ENCODE data around the gene JOSD2. TPM values are rescaled to one million over a fixed set of nuclear protein-coding genes. Genes with fewer than 3 reads are reported as not detected.

JOSD2 gene
- total and polyA plus RNA-seq, 2 donors (not counting 3 experiments of a cell fraction or from before 2014, with no cell fraction given): 37.4 to 62.8 TPM

- no peak overlapping the region for H3K4me3 ChIP-seq (replicated peaks in 1 of 3; ENCODE audit: insufficient read depth in 1 of 3, low read depth in 1 of 3, low read length in 3 of 3)
- H3K4me2 ChIP-seq (ENCODE audit: insufficient read depth, low read length): no peak overlapping the region
- H3K9ac ChIP-seq (replicated peaks; ENCODE audit: extremely low read depth, insufficient read depth, low read length): no peak overlapping the region
- dilution Hi-C loops (cut with MboI; ENCODE audit: extremely low pct_ligation_motif_present, low sequenced_read_pairs) (no loop called here), intact Hi-C loops (cut with micrococcal nuclease) (no loop called here)
- no peaks in the 10 kb centered on the region for H3K4me1 ChIP-seq (ENCODE audit: control insufficient read depth, extremely low read depth, insufficient read depth, low read length)
- H3K27me3 ChIP-seq (ENCODE audit: control insufficient read depth in 2 of 2, insufficient read depth in 2 of 2, low read length in 2 of 2): peaks cover 4 to 5% of the 10 kb centered on the region in 2 experiments
- H3K27ac ChIP-seq (ENCODE audit: insufficient read depth, low read depth, low read length): no peak overlapping the region
- H3K36me3 ChIP-seq (ENCODE audit: control insufficient read depth in 2 of 2, extremely low read depth in 1 of 2, insufficient read depth in 2 of 2, low read length in 2 of 2): no peaks in the 10 kb centered on the region
- H3K9me3 ChIP-seq (replicated peaks; ENCODE audit: control insufficient read depth, insufficient read depth, low read length): no peaks in the 10 kb centered on the region
- no peaks in the 10 kb centered on the region for H4K20me1 ChIP-seq (replicated peaks; ENCODE audit: control insufficient read depth, extremely low read depth, insufficient read depth, low read length)
- H3K79me2 ChIP-seq (ENCODE audit: control insufficient read depth, insufficient read depth, low read length): no peaks in the 10 kb centered on the region
- ChIA-PET CTCF (interaction anchor here (1.3 kb wide), 1 partner anchor 13 kb away, joined by 4 read pairs; no protein-coding TSS in a partner anchor), POLR2A (no interaction called here)
- BruUV-seq (replicated peaks): no TSS peak
- no peak for TF ChIP-seq FOS (IDR thresholded peaks at IDR 0.05; ENCODE audit: borderline replicate concordance, insufficient read depth, low read length)
- no peak for TF ChIP-seq MYC (IDR thresholded peaks at IDR 0.05; ENCODE audit: low read depth, low read length)
- TF ChIP-seq POLR2AphosphoS5 (IDR thresholded peaks at IDR 0.05; ENCODE audit: insufficient read depth, low read depth, low read length): no peak
- H3K9me1 ChIP-seq (replicated peaks; ENCODE audit: control insufficient read depth, extremely low read depth, insufficient read depth, low read length): no peaks in the 10 kb centered on the region
- FAIRE-seq (no peak), DNase-seq (ENCODE audit: low read depth, low spot score) (no peak)
- no peak overlapping the region for H2AFZ ChIP-seq (ENCODE audit: low read depth, low read length)
Measured at GRCh38 chr19:50550594-50550966, 39.6 kb upstream of the JOSD2 start.

- TF ChIP-seq FOS (IDR thresholded peaks at IDR 0.05; ENCODE audit: borderline replicate concordance, insufficient read depth, low read length) (no peak), GATA2 (IDR thresholded peaks at IDR 0.05; ENCODE audit: insufficient read depth, insufficient read length, low read depth, low read length) (no peak), EZH2 (IDR thresholded peaks at IDR 0.05; ENCODE audit: borderline replicate concordance, low read depth, low read length, severe bottlenecking) (no peak), MAX (IDR thresholded peaks at IDR 0.05; ENCODE audit: insufficient read depth, insufficient read length) (no peak), JUN (IDR thresholded peaks at IDR 0.05; ENCODE audit: borderline replicate concordance, insufficient read depth, insufficient read length, low read depth) (no peak), CTCF (IDR thresholded peaks at IDR 0.05; ENCODE audit: extremely low read depth in 1 of 2, insufficient read depth in 1 of 2, low read depth in 1 of 2, low read length in 2 of 2) (no peak), POLR2AphosphoS5 (IDR thresholded peaks at IDR 0.05; ENCODE audit: insufficient read depth, low read depth, low read length) (no peak), POLR2A (IDR thresholded peaks at IDR 0.05; ENCODE audit: low read depth, low read length) (no peak), MYC (IDR thresholded peaks at IDR 0.05; ENCODE audit: low read depth, low read length) (no peak)
- no peak for FAIRE-seq
- POLR2A ChIA-PET: no interaction called here
- H3K79me2 ChIP-seq (ENCODE audit: control insufficient read depth, insufficient read depth, low read length): no peaks in the 10 kb centered on the region
- H3K4me1 ChIP-seq (ENCODE audit: control insufficient read depth, extremely low read depth, insufficient read depth, low read length): no peaks in the 10 kb centered on the region
- CTCF ChIA-PET: interaction anchor here (1.3 kb wide), 1 partner anchor 12 kb away, joined by 4 read pairs; no protein-coding TSS in a partner anchor
- H3K27me3 ChIP-seq (ENCODE audit: control insufficient read depth in 2 of 2, insufficient read depth in 2 of 2, low read length in 2 of 2): peaks cover 4 to 5% of the 10 kb centered on the region in 2 experiments
- no peaks in the 10 kb centered on the region for H3K9me1 ChIP-seq (replicated peaks; ENCODE audit: control insufficient read depth, extremely low read depth, insufficient read depth, low read length)
- no peak overlapping the region for H3K4me2 ChIP-seq (ENCODE audit: insufficient read depth, low read length)
- no peak overlapping the region for H3K27ac ChIP-seq (ENCODE audit: insufficient read depth, low read depth, low read length)
- no peaks in the 10 kb centered on the region for H3K36me3 ChIP-seq (ENCODE audit: control insufficient read depth in 2 of 2, extremely low read depth in 1 of 2, insufficient read depth in 2 of 2, low read length in 2 of 2)
- H3K4me3 ChIP-seq (replicated peaks in 1 of 3; ENCODE audit: insufficient read depth in 1 of 3, low read depth in 1 of 3, low read length in 3 of 3): no peak overlapping the region
- no peaks in the 10 kb centered on the region for H4K20me1 ChIP-seq (replicated peaks; ENCODE audit: control insufficient read depth, extremely low read depth, insufficient read depth, low read length)
- H3K9ac ChIP-seq (replicated peaks; ENCODE audit: extremely low read depth, insufficient read depth, low read length): no peak overlapping the region
- H2AFZ ChIP-seq (ENCODE audit: low read depth, low read length): no peak overlapping the region
- no peaks in the 10 kb centered on the region for H3K9me3 ChIP-seq (replicated peaks; ENCODE audit: control insufficient read depth, insufficient read depth, low read length)
- no peak for DNase-seq (ENCODE audit: low read depth, low spot score)
- dilution Hi-C loops (cut with MboI; ENCODE audit: extremely low pct_ligation_motif_present, low sequenced_read_pairs): no loop called here
- BruUV-seq (replicated peaks): no TSS peak
- intact Hi-C loops (cut with micrococcal nuclease): no loop called here
Measured at GRCh38 chr19:50549927-50550593, 39.1 kb upstream of the JOSD2 start.

Data from endothelial cell of umbilical vein (primary cell).